ENCODE data around the gene LINS1. TPM values are rescaled to one million over a fixed set of nuclear protein-coding genes. Genes with fewer than 3 reads are reported as not detected.

LINS1 gene
- polyA plus RNA-seq, 1 experiment: 12.6 TPM

- no peak for TF ChIP-seq CTCF (IDR thresholded peaks at IDR 0.05; ENCODE audit: low read depth, low read length)
- H3K9me3 ChIP-seq (ENCODE audit: control insufficient read depth, insufficient read depth, low read length): no peaks in the 10 kb centered on the region
- ChIA-PET POLR2A (interaction anchor here (0.6 kb wide), 1 partner anchor 726 kb away, joined by 3 read pairs; the partner anchor contains the start of gene SNRPA1), CTCF (interaction anchor here (1.1 to 2.9 kb wide), 2 partner anchors 219 to 227 kb away, joined by 3 to 18 read pairs; no protein-coding TSS in a partner anchor)
- peak; percentile 13 for DNase-seq (ENCODE audit: low read depth, low spot score)
- no peak overlapping the region for H3K27ac ChIP-seq (ENCODE audit: low read depth, low read length)
- H3K27me3 ChIP-seq (ENCODE audit: control insufficient read depth, insufficient read depth, low read length): no peaks in the 10 kb centered on the region
- H3K4me3 ChIP-seq (ENCODE audit: low read depth, low read length): no peak overlapping the region
Observed at GRCh38 chr15:100569391-100569790, 32.6 kb downstream of the LINS1 start.

GRCh38 chr15:100566850-100567628 is 34.9 kb downstream of the LINS1 start:
- Histone ChIP-seq H3K9me3 (ENCODE audit: control insufficient read depth, insufficient read depth, low read length) (no peaks in the 10 kb centered on the region), H3K4me3 (ENCODE audit: low read depth, low read length) (no peak overlapping the region), H3K27ac (ENCODE audit: low read depth, low read length) (no peak overlapping the region), H3K27me3 (ENCODE audit: control insufficient read depth, insufficient read depth, low read length) (no peaks in the 10 kb centered on the region)
- no peak for TF ChIP-seq CTCF (IDR thresholded peaks at IDR 0.05; ENCODE audit: low read depth, low read length)
- CTCF ChIA-PET: no interaction called here
- DNase-seq (ENCODE audit: low read depth, low spot score): no peak
- POLR2A ChIA-PET: no interaction called here

GRCh38 chr15:100565591-100565990 is 36.4 kb downstream of the LINS1 start:
- no peak for TF ChIP-seq CTCF (IDR thresholded peaks at IDR 0.05; ENCODE audit: low read depth, low read length)
- POLR2A ChIA-PET: no interaction called here
- H3K4me3 ChIP-seq (ENCODE audit: low read depth, low read length): no peak overlapping the region
- no peak overlapping the region for H3K27ac ChIP-seq (ENCODE audit: low read depth, low read length)
- H3K9me3 ChIP-seq (ENCODE audit: control insufficient read depth, insufficient read depth, low read length): no peaks in the 10 kb centered on the region
- no peaks in the 10 kb centered on the region for H3K27me3 ChIP-seq (ENCODE audit: control insufficient read depth, insufficient read depth, low read length)
- CTCF ChIA-PET: no interaction called here
- DNase-seq (ENCODE audit: low read depth, low spot score): no peak

- no peaks in the 10 kb centered on the region for H3K27me3 ChIP-seq (ENCODE audit: control insufficient read depth, insufficient read depth, low read length)
- POLR2A ChIA-PET: no interaction called here
- TF ChIP-seq CTCF (IDR thresholded peaks at IDR 0.05; ENCODE audit: low read depth, low read length): no peak
- no peak for DNase-seq (ENCODE audit: low read depth, low spot score)
- H3K4me3 ChIP-seq (ENCODE audit: low read depth, low read length): no peak overlapping the region
- no peak overlapping the region for H3K27ac ChIP-seq (ENCODE audit: low read depth, low read length)
- H3K9me3 ChIP-seq (ENCODE audit: control insufficient read depth, insufficient read depth, low read length): peaks cover 9% of the 10 kb centered on the region
- CTCF ChIA-PET: interaction anchor here (1.5 to 1.8 kb wide), 2 partner anchors 12 to 210 kb away, joined by 7 read pairs; no protein-coding TSS in a partner anchor
Observed at GRCh38 chr15:100560323-100560722, 41.7 kb downstream of the LINS1 start.

GRCh38 chr15:100559330-100559729 is 42.7 kb downstream of the LINS1 start:
- H3K4me3 ChIP-seq (ENCODE audit: low read depth, low read length): no peak overlapping the region
- DNase-seq (ENCODE audit: low read depth, low spot score): peak; percentile 49
- ChIA-PET POLR2A (no interaction called here), CTCF (interaction anchor here (0.7 to 1.8 kb wide), 2 partner anchors 209 to 1296 kb away, joined by 3 to 7 read pairs; no protein-coding TSS in a partner anchor)
- H3K27ac ChIP-seq (ENCODE audit: low read depth, low read length): no peak overlapping the region
- H3K9me3 ChIP-seq (ENCODE audit: control insufficient read depth, insufficient read depth, low read length): peaks cover 9% of the 10 kb centered on the region
- no peak for TF ChIP-seq CTCF (IDR thresholded peaks at IDR 0.05; ENCODE audit: low read depth, low read length)
- H3K27me3 ChIP-seq (ENCODE audit: control insufficient read depth, insufficient read depth, low read length): no peaks in the 10 kb centered on the region

Measured in AG04450 (cell line).